BLaER1 (cell line): Measurements from ENCODE around the gene COL27A1.

Source experiments
- H3K27ac ChIP-seq: shearing (Covaris generic); formaldehyde crosslinking; 2 replicates; pipeline ENCODE4 v1.8.1; 2022
- H3K27me3 ChIP-seq: shearing (Covaris generic); formaldehyde crosslinking; 2 replicates; pipeline ENCODE4 v1.8.1; 2022
- H3K36me3 ChIP-seq: shearing (Covaris generic); formaldehyde crosslinking; 2 replicates; pipeline ENCODE4 v1.8.1; 2022
- H3K4me1 ChIP-seq: shearing (Covaris generic); formaldehyde crosslinking; 2 replicates; pipeline ENCODE4 v1.8.1; 2022
- H3K4me2 ChIP-seq: shearing (Covaris generic); formaldehyde crosslinking; 2 replicates; pipeline ENCODE4 v1.8.1; 2022
- H3K4me3 ChIP-seq: shearing (Covaris generic); formaldehyde crosslinking; 2 replicates; pipeline ENCODE4 v1.8.1; 2022
- H3K9ac ChIP-seq: shearing (Covaris generic); formaldehyde crosslinking; 2 replicates; pipeline ENCODE4 v1.8.1; 2022
- H3K9me3 ChIP-seq: shearing (Covaris generic); formaldehyde crosslinking; 2 replicates; pipeline ENCODE4 v1.8.1; 2022
- H4K20me1 ChIP-seq: shearing (Covaris generic); formaldehyde crosslinking; 2 replicates; pipeline ENCODE4 v1.8.1; 2022
- Cebpa-rat ChIP-seq: shearing (Covaris generic); IDR thresholded peaks from 2 replicates; pipeline ENCODE4 v1.8.1; 2022

The COL27A1 gene

DNA sequence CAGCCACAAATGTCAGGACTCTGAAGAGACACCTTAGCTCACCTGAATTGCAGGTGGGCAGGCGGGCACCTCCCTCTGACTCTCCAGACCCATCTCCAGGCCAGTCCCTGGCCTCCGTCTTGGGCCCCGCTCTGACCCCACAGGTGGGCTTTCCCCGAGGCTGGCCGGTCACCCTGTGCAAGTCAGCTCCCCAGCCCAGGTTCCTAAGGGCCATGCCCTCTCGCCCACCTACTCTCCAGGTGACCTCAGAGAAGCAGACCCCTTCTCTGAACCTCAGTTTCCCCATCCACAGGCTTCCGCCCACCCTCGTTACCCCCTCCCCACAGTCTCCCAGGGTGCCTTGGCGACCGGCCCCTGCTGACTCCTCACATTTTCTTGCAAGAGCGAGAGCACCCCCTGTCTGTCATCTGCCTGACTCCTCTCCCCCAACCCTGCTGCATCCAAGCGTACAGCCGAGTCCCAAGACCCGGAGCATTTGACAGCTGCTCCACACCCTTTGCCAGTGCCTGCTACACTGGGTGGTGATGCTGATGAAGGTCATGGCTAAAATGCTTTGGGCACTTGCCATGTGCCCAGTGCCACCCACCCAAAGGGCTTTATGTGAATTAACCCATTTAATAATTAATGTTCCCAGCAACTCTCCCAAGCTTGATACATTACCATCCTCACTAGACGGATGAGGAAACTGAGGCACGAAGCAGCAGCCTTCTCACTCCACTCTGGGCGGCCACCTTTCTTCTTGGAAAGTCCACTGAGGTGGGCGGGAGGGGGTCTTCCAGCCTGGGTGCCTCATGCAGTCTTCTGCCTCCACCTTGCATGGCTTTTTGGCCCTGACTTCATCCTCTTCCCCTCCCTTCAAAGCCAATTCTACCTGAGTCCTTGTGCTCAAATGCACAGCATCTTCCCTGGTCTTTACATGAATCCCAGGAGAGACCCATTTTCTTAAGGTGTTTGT, 116.5 kb downstream of the COL27A1 start:
- Histone ChIP-seq H3K4me1 (peaks cover 7% of the 10 kb centered on the region; the same call in 1 of the 2 replicates), H3K36me3 (peaks cover 96% of the 10 kb centered on the region), H3K27ac (no peak overlapping the region), H3K4me2 (no peak overlapping the region), H3K9me3 (no peaks in the 10 kb centered on the region), H3K27me3 (no peaks in the 10 kb centered on the region), H3K9ac (no peak overlapping the region), H4K20me1 (no peaks in the 10 kb centered on the region), H3K4me3 (no peak overlapping the region)
- no peak for TF ChIP-seq Cebpa-rat

DNA sequence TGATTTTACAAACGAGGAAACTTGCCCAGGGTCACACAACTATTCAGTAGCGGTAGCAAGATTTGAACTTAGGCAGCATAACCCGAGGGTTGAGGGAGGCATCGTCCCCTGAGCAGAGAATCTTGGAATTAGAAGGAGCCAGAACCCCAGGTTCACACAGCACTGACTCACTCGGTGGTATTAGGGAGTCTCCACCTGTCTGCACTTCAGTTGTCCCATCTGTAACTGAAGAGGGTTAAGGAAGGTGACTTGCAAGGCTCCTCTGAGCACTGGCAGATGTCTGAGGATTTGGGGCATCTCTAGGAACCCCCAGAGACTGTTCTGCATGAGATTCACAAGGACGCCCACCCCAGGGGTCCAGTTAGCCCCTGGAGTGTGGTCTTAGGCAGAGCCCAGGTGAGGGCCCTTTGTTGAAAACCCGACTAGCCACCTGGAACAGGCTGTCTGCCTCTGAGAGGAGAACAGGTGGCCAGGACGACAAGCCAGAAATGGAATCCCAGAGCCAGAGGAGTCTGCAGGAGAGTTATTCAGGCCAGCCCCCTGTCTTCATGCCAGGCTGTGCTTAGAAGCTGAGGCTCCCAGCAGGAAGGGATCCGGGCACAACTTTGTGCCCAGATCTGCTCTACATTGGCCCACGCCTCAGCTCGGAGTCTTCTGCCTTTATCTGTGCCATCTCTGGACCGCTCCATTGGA, 117.5 kb downstream of the COL27A1 start:
- no peak overlapping the region for H3K27ac ChIP-seq
- H3K36me3 ChIP-seq: peaks cover 96% of the 10 kb centered on the region
- no peaks in the 10 kb centered on the region for H4K20me1 ChIP-seq

DNA sequence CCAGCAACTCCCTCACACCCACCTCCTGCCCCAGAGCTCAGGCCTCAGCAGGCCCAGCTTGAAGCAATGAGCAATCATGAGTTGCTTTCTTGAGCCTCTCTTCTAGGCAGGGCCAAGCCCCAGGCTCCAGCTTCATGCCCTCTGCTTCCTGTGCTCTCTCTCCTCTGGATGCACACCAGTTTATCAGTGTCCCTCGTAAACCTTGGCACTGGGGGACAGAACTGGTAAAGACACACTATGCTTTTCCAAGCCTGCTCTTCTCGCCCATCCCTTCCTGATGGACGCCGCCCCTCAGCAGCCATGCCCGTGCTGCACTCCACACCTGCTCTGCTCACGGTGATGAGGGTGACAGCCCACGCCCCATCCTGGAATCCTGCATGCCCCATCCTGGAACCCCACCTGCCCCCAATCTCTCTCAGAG, 118.1 kb downstream of the COL27A1 start:
- Histone ChIP-seq H3K9ac (no peak overlapping the region), H4K20me1 (no peaks in the 10 kb centered on the region), H3K9me3 (no peaks in the 10 kb centered on the region), H3K4me2 (no peak overlapping the region), H3K4me3 (no peak overlapping the region), H3K27me3 (no peaks in the 10 kb centered on the region), H3K4me1 (peaks cover 9% of the 10 kb centered on the region), H3K36me3 (peaks cover 92% of the 10 kb centered on the region), H3K27ac (no peak overlapping the region)
- TF ChIP-seq Cebpa-rat: no peak

More for the DNA sequence above, 117.5 kb downstream of the COL27A1 start:
- Histone ChIP-seq H3K27me3 (no peaks in the 10 kb centered on the region), H3K4me2 (no peak overlapping the region), H3K4me3 (no peak overlapping the region), H3K4me1 (peaks cover 7% of the 10 kb centered on the region; the same call in 1 of the 2 replicates), H3K9me3 (no peaks in the 10 kb centered on the region), H3K9ac (no peak overlapping the region)
- TF ChIP-seq Cebpa-rat: no peak

DNA sequence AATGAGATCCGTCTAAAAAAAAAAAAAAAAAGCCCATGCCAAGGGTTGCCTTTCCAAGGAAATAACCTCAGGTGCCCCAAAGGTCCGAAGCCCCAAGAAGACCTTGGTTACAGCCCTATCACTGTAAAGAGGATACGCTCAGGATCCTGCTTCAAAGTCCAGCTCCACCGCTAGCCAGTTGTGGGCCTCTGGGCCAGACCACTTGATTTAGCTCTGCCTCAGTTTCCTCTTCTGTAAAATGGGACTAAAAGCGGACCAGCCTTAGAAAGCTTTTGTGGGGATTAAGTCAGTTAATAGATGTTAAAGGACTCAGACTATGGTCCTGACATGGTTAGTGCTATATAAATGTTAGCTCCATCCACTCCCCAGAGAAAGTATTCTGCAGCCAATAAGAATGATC, 118.9 kb downstream of the COL27A1 start:
- no peak overlapping the region for H3K9ac ChIP-seq
- peaks cover 89% of the 10 kb centered on the region for H3K36me3 ChIP-seq
- H3K4me1 ChIP-seq: peaks cover 16% of the 10 kb centered on the region
- no peak for TF ChIP-seq Cebpa-rat
- no peak overlapping the region for H3K4me3 ChIP-seq
- H4K20me1 ChIP-seq: no peaks in the 10 kb centered on the region
- H3K9me3 ChIP-seq: no peaks in the 10 kb centered on the region
- H3K27ac ChIP-seq: no peak overlapping the region
- no peak overlapping the region for H3K4me2 ChIP-seq
- H3K27me3 ChIP-seq: no peaks in the 10 kb centered on the region

DNA sequence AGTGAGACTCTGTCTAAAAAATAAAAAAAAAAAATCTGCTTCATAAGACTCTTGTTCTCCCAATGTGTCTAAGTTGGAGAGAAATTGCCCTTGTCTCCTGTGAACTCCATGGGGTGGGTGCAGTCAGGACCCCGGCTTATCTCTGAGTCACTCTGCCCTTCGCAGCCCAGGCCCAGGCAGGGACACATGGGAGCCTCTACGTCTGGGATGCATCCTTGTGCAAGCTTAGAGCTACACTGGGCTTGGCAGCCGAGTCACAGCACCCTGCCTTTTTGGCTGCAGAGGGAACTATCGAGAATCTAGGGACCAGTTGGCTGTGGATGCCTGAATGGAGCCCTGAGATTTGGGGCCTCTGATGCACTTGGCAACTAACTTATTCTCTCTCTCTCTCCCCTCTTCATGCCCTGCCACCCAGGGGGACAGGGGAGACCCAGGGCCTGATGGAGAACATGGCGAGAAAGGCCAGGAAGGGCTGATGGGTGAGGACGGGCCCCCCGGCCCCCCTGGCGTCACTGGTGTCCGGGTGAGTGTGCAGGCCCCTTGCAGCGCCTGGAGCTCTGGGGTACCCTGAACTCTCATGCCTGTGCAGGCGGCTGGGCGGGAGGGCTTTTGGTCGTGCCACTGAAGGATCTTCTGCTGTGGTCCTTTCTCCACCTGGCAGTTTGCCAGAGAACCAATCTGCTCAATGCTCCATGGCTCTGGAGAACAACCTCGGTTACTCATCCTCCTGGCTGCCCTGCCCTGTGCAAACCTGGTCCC, 120.1 kb downstream of the COL27A1 start:
- Histone ChIP-seq H3K36me3 (peaks cover 81% of the 10 kb centered on the region), H3K9me3 (no peaks in the 10 kb centered on the region), H3K27me3 (no peaks in the 10 kb centered on the region), H3K27ac (no peak overlapping the region), H3K9ac (no peak overlapping the region), H3K4me1 (peaks cover 19% of the 10 kb centered on the region), H3K4me2 (no peak overlapping the region), H4K20me1 (no peaks in the 10 kb centered on the region), H3K4me3 (no peak overlapping the region)
- no peak for TF ChIP-seq Cebpa-rat

DNA sequence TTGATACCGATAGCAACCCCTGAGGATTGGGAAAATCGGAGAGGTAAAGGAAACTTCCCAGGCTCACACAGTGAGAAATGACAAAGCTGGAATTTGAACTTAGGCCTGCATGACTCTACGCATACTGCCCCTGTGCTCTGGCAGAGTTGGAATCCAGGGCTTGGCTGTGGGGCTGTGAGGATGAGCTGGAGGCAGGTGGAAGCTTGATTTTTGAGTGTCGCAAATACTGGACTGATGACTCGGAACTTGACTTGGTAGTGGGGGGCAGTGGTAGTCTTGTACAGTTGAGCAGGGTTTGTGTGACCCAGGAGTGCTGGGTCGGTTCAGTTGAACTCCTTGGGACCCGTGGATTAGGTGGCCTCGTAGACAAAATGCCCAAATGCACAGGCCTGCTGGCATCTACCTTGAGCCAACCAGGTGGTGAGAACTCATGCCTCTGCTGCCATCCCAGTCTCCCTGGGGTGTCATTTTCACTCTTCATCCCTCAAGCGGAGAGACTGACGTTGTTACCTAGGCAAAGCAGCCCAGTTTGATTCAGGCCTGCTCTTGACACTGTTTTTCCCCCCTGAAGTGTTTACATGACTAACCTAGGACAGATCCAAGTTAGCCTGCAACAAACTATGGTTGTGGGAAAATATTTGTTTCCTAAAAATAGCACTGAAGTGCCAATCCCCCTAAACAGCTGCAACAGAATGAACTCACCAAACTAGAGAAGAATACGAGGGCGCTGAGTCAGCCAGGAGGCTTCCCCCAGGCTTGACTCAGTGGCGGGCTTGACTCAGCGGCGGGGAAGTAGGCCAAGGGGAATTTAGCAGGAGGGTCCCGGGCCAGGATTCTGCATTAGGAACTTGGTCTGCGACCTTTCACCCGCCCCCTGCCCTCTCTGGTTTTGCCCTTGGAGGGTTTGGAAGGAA, 121.8 kb downstream of the COL27A1 start:
- no peaks in the 10 kb centered on the region for H3K27me3 ChIP-seq
- H3K9me3 ChIP-seq: no peaks in the 10 kb centered on the region
- TF ChIP-seq Cebpa-rat: no peak
- H3K27ac ChIP-seq: no peak overlapping the region
- H3K36me3 ChIP-seq: peaks cover 81% of the 10 kb centered on the region
- no peak overlapping the region for H3K4me2 ChIP-seq
- H3K4me1 ChIP-seq: peaks cover 33% of the 10 kb centered on the region
- no peak overlapping the region for H3K4me3 ChIP-seq
- no peaks in the 10 kb centered on the region for H4K20me1 ChIP-seq
- no peak overlapping the region for H3K9ac ChIP-seq

DNA sequence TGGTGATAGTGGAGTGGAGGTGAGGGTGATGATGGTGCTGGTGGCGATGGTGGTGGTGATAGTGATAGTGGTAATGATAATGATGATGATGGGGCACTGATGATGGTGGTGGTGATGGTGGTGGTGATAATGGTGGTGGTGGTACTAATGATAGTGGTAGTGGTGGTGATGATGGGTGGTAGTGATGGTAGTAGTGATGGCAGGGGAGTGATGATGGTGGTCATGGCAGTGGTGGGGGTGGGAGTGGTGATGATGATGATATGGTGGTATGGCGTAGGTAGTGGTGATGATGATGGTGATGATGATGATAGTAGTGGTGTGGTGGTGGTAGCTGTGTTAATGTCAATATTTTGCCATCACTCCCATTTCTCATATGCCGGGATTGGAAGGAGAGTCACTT, 123.0 kb downstream of the COL27A1 start:
- H3K27ac ChIP-seq: no peak overlapping the region
- TF ChIP-seq Cebpa-rat: no peak
- peak overlapping the region; percentile 47 for H3K4me2 ChIP-seq

DNA sequence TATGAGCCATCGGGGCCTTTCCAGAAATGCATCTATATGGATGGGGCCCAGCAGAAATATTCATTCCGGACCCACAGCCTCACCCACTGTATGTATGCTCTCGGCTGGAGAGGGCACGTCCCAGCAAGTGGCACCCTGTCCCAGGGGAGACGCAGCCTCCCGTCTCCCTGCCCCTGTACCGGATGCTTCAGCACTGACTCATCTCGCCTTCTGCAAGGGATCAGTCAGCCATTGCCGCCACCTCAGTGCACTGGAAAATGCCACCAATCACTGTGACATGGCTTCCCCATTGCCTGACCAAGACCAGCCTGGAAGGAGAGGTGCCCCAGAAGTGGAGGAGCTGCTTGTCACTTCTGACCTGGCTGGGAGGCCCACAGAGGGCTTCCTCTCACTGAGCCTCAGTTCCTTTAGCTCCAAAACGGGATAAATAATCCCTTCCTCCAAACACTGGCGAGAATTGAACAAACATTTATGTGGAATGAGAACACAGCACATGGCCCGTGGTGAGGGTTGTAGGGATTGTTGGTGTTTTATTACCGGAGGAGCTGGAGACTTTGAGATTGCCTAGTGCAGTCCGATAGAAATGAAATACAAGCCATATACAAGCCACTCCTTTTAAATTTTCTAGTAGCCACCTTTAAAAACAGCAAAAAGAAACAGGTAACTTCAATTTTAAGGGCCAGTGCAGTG, 123.7 kb downstream of the COL27A1 start:
- H3K4me1 ChIP-seq: peaks cover 33% of the 10 kb centered on the region
- peaks cover 81% of the 10 kb centered on the region for H3K36me3 ChIP-seq
- no peaks in the 10 kb centered on the region for H3K9me3 ChIP-seq
- no peak for TF ChIP-seq Cebpa-rat
- 0 out of 2 replicates have a peak overlapping the region, but pooled peaks have one; percentile 41 for H3K27ac ChIP-seq
- peak overlapping the region; percentile 47 for H3K4me2 ChIP-seq
- H3K4me3 ChIP-seq: no peak overlapping the region
- H4K20me1 ChIP-seq: no peaks in the 10 kb centered on the region
- no peaks in the 10 kb centered on the region for H3K27me3 ChIP-seq
- no peak overlapping the region for H3K9ac ChIP-seq

More for the DNA sequence above, 123.0 kb downstream of the COL27A1 start:
- Histone ChIP-seq H3K4me1 (peaks cover 33% of the 10 kb centered on the region), H3K9ac (no peak overlapping the region), H3K27me3 (no peaks in the 10 kb centered on the region), H3K9me3 (no peaks in the 10 kb centered on the region), H3K36me3 (peaks cover 81% of the 10 kb centered on the region), H3K4me3 (no peak overlapping the region), H4K20me1 (no peaks in the 10 kb centered on the region)
